Endothelial cell of umbilical vein (primary cell): ENCODE measurements around the gene AICDA. TPM values are rescaled to one million over a fixed set of nuclear protein-coding genes. Genes with fewer than 3 reads are reported as not detected.

Source experiments
- BruUV-seq: library from RNA; stranded (reverse); fragments of 400-500 nt; replicated peaks from 2 replicates; lab custom pipeline; 2021; lab: Mats Ljungman, UMichigan
- CTCF ChIA-PET: fragments of 300-600, 350-600 bp; sonication (Branson Sonifier 250); formaldehyde crosslinking; loops from one replicate; lab custom pipeline; 2021; ENCODE audit warnings: antibody characterized with exemption, inconsistent platforms; lab: Charles Lee
- POLR2A ChIA-PET: fragments of 300-600, 350-600 bp; sonication (Branson Sonifier 250); formaldehyde crosslinking; loops from one replicate; lab custom pipeline; 2021; ENCODE audit warnings: antibody characterized with exemption, inconsistent platforms; lab: Charles Lee
- DNase-seq: peaks from one replicate; pipeline ENCODE4 v3.0.0-alpha.2; 2011; ENCODE audit warnings: low read depth, low spot score
- FAIRE-seq: peaks from 2 replicates; lab custom pipeline; 2011; peaks lifted over from hg19 to GRCh38; lab: Jason Lieb, UNC
- H2AFZ ChIP-seq: 2 replicates; pipeline ENCODE4 v1.6.0; 2012; ENCODE audit warnings: low read depth, low read length, control low read depth, inconsistent platforms
- H3K27ac ChIP-seq: 2 replicates; pipeline ENCODE4 v1.5.1; 2011; ENCODE audit warnings: low read depth, mild to moderate bottlenecking, control low read depth, low read length, moderate library complexity; ENCODE audit not compliant: insufficient read depth
- H3K27me3 ChIP-seq, 2 experiments: 2 replicates each; pipeline versions ENCODE4 v1.6.0 to v1.6.1; 2011; ENCODE audit warnings: low read length in 2 of 2, mixed read lengths in 1 of 2; ENCODE audit not compliant: control insufficient read depth in 2 of 2, insufficient read depth in 2 of 2
- H3K36me3 ChIP-seq, 2 experiments: 2 replicates in 1 of 2; 3 replicates in 1 of 2; pipeline ENCODE4 v1.5.1; 2011; ENCODE audit warnings: low read length in 2 of 2, mild to moderate bottlenecking in 1 of 2, moderate library complexity in 1 of 2; ENCODE audit not compliant: control insufficient read depth in 2 of 2, insufficient read depth in 2 of 2; ENCODE audit errors: extremely low read depth in 1 of 2
- H3K4me1 ChIP-seq: 3 replicates; pipeline ENCODE4 v1.5.1; 2011; ENCODE audit warnings: mild to moderate bottlenecking, low read length; ENCODE audit not compliant: control insufficient read depth, insufficient read depth; ENCODE audit errors: extremely low read depth
- H3K4me2 ChIP-seq: 2 replicates; pipeline ENCODE4 v1.6.1; 2011; ENCODE audit warnings: low read length, control low read depth, mixed read lengths; ENCODE audit not compliant: insufficient read depth
- H3K4me3 ChIP-seq, 3 experiments: fragments of 200-600 bp in 1 of 3; sonication (generic), shearing (Covaris generic) in 1 of 3; replicated peaks in 1 of 3; 2 replicates each; pipeline ENCODE4 v1.5.1; 2011 to 2016; ENCODE audit warnings: control low read depth in 3 of 3, low read length in 3 of 3, mild to moderate bottlenecking in 2 of 3, inconsistent platforms in 1 of 3, low read depth in 1 of 3, moderate library complexity in 1 of 3; ENCODE audit not compliant: insufficient read depth in 1 of 3
- H3K79me2 ChIP-seq: 2 replicates; pipeline ENCODE4 v1.6.0; 2012; ENCODE audit warnings: low read length, inconsistent platforms; ENCODE audit not compliant: control insufficient read depth, insufficient read depth
- H3K9ac ChIP-seq: replicated peaks from 2 replicates; pipeline ENCODE3; 2011; ENCODE audit warnings: low read length, control low read depth; ENCODE audit not compliant: insufficient read depth; ENCODE audit errors: extremely low read depth
- H3K9me1 ChIP-seq: replicated peaks from 3 replicates; pipeline ENCODE4 v1.6.0; 2011; ENCODE audit warnings: mild to moderate bottlenecking, low read length; ENCODE audit not compliant: control insufficient read depth, insufficient read depth; ENCODE audit errors: extremely low read depth
- H3K9me3 ChIP-seq: replicated peaks from 2 replicates; pipeline ENCODE4 v1.5.1; 2012; ENCODE audit warnings: low read length, inconsistent platforms; ENCODE audit not compliant: control insufficient read depth, insufficient read depth
- H4K20me1 ChIP-seq: replicated peaks from 2 replicates; pipeline ENCODE3; 2011; ENCODE audit warnings: mild to moderate bottlenecking, low read length; ENCODE audit not compliant: control insufficient read depth, insufficient read depth; ENCODE audit errors: extremely low read depth
- CTCF ChIP-seq, 2 donors: IDR thresholded peaks; 1 replicate in 1 of 2; 2 replicates in 1 of 2; pipeline ENCODE4 v1.5.1; 2011; ENCODE audit warnings: low read length in 2 of 2, mild to moderate bottlenecking in 2 of 2, moderate library complexity in 2 of 2, control low read depth in 1 of 2, inconsistent platforms in 1 of 2, low read depth in 1 of 2; ENCODE audit not compliant: insufficient read depth in 1 of 2; ENCODE audit errors: extremely low read depth in 1 of 2
- EZH2 ChIP-seq: IDR thresholded peaks from 2 replicates; pipeline ENCODE4 v1.6.1; 2012; ENCODE audit warnings: borderline replicate concordance, low read depth, mild to moderate bottlenecking, moderate library complexity, low read length, inconsistent platforms; ENCODE audit not compliant: severe bottlenecking
- FOS ChIP-seq: IDR thresholded peaks from 2 replicates; pipeline ENCODE4 v1.6.1; 2011; ENCODE audit warnings: mild to moderate bottlenecking, low read length, moderate library complexity, borderline replicate concordance; ENCODE audit not compliant: insufficient read depth
- GATA2 ChIP-seq: IDR thresholded peaks from 2 replicates; pipeline ENCODE4 v1.7.0; 2011; ENCODE audit warnings: low read depth, mild to moderate bottlenecking, moderate library complexity, mixed read lengths, low read length; ENCODE audit not compliant: insufficient read length, insufficient read depth
- MAX ChIP-seq: IDR thresholded peaks from 2 replicates; pipeline ENCODE4 v1.6.1; 2011; ENCODE audit not compliant: insufficient read depth, insufficient read length
- MYC ChIP-seq: IDR thresholded peaks from one replicate; pipeline ENCODE4 v1.6.1; 2011; ENCODE audit warnings: mild to moderate bottlenecking, low read depth, low read length
- POLR2AphosphoS5 ChIP-seq: IDR thresholded peaks from 2 replicates; pipeline ENCODE4 v1.6.1; 2012; ENCODE audit warnings: low read depth, mild to moderate bottlenecking, control low read depth, low read length, moderate library complexity; ENCODE audit not compliant: insufficient read depth
- dilution Hi-C: fragments of 300-500 bp; cut with MboI; formaldehyde crosslinking; loops from one replicate; pipeline ENCODE4 v1.15.0; 2019; ENCODE audit warnings: low sequenced_read_pairs; ENCODE audit not compliant: extremely low pct_ligation_motif_present
- intact Hi-C: fragments of 100-400 bp; cut with micrococcal nuclease; formaldehyde crosslinking; loops from one replicate; pipeline ENCODE4 v1.10.0; 2022
- polyA plus RNA-seq, 4 experiments: library from polyadenylated mRNA; depleted of rRNA in 3 of 4; stranded (reverse) in 3 of 4; unstranded in 1 of 4; fragments of >200 nt; gene quantifications; 2 replicates each; pipeline versions ENCODE4 v1.2.1 to v1.2.3, GENCODE V29; 2011 to 2012; ENCODE audit warnings: missing spikeins in 1 of 4
- total RNA-seq: library from RNA; stranded (reverse); gene quantifications from 2 replicates; pipeline ENCODE4 v1.2.3, GENCODE V29; 2021

Gene AICDA
- total and polyA plus RNA-seq, 2 donors (not counting 3 experiments of a cell fraction or from before 2014, with no cell fraction given): not detected

GRCh38 chr12:8581098-8581784, 31.4 kb downstream of the AICDA start:
- Histone ChIP-seq H3K4me1 (no peaks in the 10 kb centered on the region), H4K20me1 (no peaks in the 10 kb centered on the region), H3K9me3 (no peaks in the 10 kb centered on the region), H3K79me2 (no peaks in the 10 kb centered on the region), H3K9ac (no peak overlapping the region), H3K27me3 (no peaks in the 10 kb centered on the region), H3K4me2 (no peak overlapping the region), H3K9me1 (no peaks in the 10 kb centered on the region), H2AFZ (no peak overlapping the region), H3K36me3 (no peaks in the 10 kb centered on the region), H3K4me3 (no peak overlapping the region), H3K27ac (no peak overlapping the region)
- dilution Hi-C loops: no loop called here
- intact Hi-C loops: no loop called here
- TF ChIP-seq MAX (no peak), EZH2 (no peak), MYC (no peak), CTCF (IDR thresholded peaks at IDR 0.05; ENCODE audit: extremely low read depth in 1 of 2, insufficient read depth in 1 of 2, low read depth in 1 of 2, low read length in 2 of 2) (no peak), POLR2AphosphoS5 (no peak), FOS (no peak), GATA2 (no peak)
- FAIRE-seq (no peak), DNase-seq (no peak)
- BruUV-seq: no TSS peak
- CTCF ChIA-PET: no interaction called here
- POLR2A ChIA-PET: no interaction called here
